Small intestine (tissue), 16 donors: ENCODE measurements around the gene BLTP3A. TPM values are rescaled to one million over a fixed set of nuclear protein-coding genes. Genes with fewer than 3 reads are reported as not detected.
A peak's percentile ranks its signal among the peaks of the same experiment; 100 is the strongest.
"Not testable (repeated sequence)": the region's sequence is repeated elsewhere in the genome, so short reads cannot be mapped to it uniquely, and the experiment has no call there.

Experiments
- DNase-seq, 2 donors: peaks; one replicate each; pipeline versions ENCODE4 v3.0.0 to v3.0.0-alpha.2; 2013
- FAIRE-seq: peaks from 2 replicates; lab custom pipeline; 2012; peaks lifted over from hg19 to GRCh38; lab: Jason Lieb, UNC
- H3K27ac ChIP-seq, 3 donors: one replicate each; pipeline ENCODE4 v1.5.1; 2013; ENCODE audit warnings: low read length in 2 of 3, mild to moderate bottlenecking in 2 of 3, control low read depth in 1 of 3, inconsistent platforms in 1 of 3, low read depth in 1 of 3, moderate library complexity in 1 of 3
- H3K27me3 ChIP-seq, 3 donors: one replicate each; pipeline ENCODE4 v1.6.1; 2013; ENCODE audit warnings: low read length in 3 of 3, inconsistent platforms in 1 of 3; ENCODE audit not compliant: control insufficient read depth in 3 of 3, insufficient read depth in 3 of 3
- H3K36me3 ChIP-seq, 3 donors: one replicate each; pipeline ENCODE4 v1.6.1; 2013; ENCODE audit warnings: low read length in 3 of 3, inconsistent platforms in 1 of 3, low read depth in 1 of 3, mild to moderate bottlenecking in 1 of 3, moderate library complexity in 1 of 3; ENCODE audit not compliant: control insufficient read depth in 3 of 3, insufficient read depth in 2 of 3
- H3K4me1 ChIP-seq, 3 donors: one replicate each; pipeline ENCODE4 v1.6.1; 2013; ENCODE audit warnings: low read length in 2 of 3, inconsistent platforms in 1 of 3, low read depth in 1 of 3, mild to moderate bottlenecking in 1 of 3, moderate library complexity in 1 of 3; ENCODE audit not compliant: control insufficient read depth in 3 of 3, insufficient read depth in 2 of 3
- H3K4me3 ChIP-seq, 3 donors: one replicate each; pipeline ENCODE4 v1.5.1; 2013; ENCODE audit warnings: low read length in 3 of 3, control low read depth in 1 of 3, inconsistent platforms in 1 of 3, low read depth in 1 of 3, mild to moderate bottlenecking in 1 of 3, moderate library complexity in 1 of 3
- H3K9me3 ChIP-seq, 2 donors: one replicate each; pipeline ENCODE4 v1.6.1; 2013; ENCODE audit warnings: low read depth in 1 of 2, low read length in 1 of 2; ENCODE audit not compliant: control insufficient read depth in 2 of 2, insufficient read depth in 1 of 2
- WGBS, 3 donors: extraction: QIAGEN DNeasy Blood & Tissue Kit; methylation state at CpG; one replicate each; pipeline ENCODE4 v1.1.7; 2013; 5-methylcytosine and 5-hydroxymethylcytosine counted together
- long read RNA-seq, 10 donors: transcript quantifications; one replicate each; lab custom pipeline, GENCODE V29; 2026
- polyA plus RNA-seq, 4 donors: library from polyadenylated mRNA; stranded (reverse) in 3 of 4; unstranded in 1 of 4; fragments of 200-250 nt in 3 of 4; fragments of 120-200 nt in 1 of 4; gene quantifications; one replicate each; pipeline versions ENCODE4 v1.2.1 to v1.2.3, GENCODE V29; 2013
- donor health status: healthy with polysubstance abuse.
- donor health status: control.
- donor health status: control.
- donor health status: Bipolar disorder and iron deficiency.
- donor health status: healthy.

Gene BLTP3A, protein sequence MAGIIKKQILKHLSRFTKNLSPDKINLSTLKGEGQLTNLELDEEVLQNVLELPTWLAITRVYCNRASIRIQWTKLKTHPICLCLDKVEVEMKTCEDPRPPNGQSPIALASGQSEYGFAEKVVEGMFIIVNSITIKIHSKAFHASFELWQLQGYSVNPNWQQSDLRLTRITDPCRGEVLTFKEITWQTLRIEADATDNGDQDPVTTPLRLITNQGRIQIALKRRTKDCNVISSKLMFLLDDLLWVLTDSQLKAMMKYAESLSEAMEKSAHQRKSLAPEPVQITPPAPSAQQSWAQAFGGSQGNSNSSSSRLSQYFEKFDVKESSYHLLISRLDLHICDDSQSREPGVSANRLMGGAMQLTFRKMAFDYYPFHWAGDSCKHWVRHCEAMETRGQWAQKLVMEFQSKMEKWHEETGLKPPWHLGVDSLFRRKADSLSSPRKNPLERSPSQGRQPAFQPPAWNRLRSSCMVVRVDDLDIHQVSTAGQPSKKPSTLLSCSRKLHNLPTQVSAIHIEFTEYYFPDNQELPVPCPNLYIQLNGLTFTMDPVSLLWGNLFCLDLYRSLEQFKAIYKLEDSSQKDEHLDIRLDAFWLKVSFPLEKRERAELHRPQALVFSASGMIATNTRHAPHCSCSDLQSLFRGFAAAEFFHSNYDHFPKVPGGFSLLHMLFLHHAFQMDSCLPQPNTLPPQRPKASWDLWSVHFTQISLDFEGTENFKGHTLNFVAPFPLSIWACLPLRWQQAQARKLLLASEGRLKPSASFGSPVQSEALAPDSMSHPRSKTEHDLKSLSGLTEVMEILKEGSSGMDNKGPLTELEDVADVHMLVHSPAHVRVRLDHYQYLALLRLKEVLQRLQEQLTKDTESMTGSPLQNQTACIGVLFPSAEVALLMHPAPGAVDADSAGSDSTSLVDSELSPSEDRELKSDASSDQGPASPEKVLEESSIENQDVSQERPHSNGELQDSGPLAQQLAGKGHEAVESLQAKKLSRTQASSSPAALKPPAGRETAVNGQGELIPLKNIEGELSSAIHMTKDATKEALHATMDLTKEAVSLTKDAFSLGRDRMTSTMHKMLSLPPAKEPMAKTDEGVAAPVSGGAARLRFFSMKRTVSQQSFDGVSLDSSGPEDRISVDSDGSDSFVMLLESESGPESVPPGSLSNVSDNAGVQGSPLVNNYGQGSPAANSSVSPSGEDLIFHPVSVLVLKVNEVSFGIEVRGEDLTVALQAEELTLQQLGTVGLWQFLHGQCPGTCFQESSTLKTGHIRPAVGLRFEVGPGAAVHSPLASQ (N-terminal part only)
- polyA plus RNA-seq, result 1 to 10 TPM; 1.3 to 7.9 (median 3.2) TPM
- long read RNA-seq, donor 1, partial matches to known transcripts, result 61 of 92 reads
- long read RNA-seq, donor 1, other reads (novel, unspliced or antisense), result 31 of 92 reads
- long read RNA-seq, donor 2, result 0 reads
- long read RNA-seq, donor 3, result 0 reads
- long read RNA-seq, donor 4, result 0 reads
- long read RNA-seq, donor 5, result 0 reads
- long read RNA-seq, donor 6, result 0 reads
- long read RNA-seq, donor 7, result 0 reads
- long read RNA-seq, donor 8, result 0 reads
- long read RNA-seq, donor 9, result 0 reads
- long read RNA-seq, donor 10, full-length matches to known transcripts, result 1 of 1 reads
- long read RNA-seq, donor 10, partial matches to known transcripts, result 0 of 1 reads
- long read RNA-seq, donor 10, other reads (novel, unspliced or antisense), result 0 of 1 reads

DNA sequence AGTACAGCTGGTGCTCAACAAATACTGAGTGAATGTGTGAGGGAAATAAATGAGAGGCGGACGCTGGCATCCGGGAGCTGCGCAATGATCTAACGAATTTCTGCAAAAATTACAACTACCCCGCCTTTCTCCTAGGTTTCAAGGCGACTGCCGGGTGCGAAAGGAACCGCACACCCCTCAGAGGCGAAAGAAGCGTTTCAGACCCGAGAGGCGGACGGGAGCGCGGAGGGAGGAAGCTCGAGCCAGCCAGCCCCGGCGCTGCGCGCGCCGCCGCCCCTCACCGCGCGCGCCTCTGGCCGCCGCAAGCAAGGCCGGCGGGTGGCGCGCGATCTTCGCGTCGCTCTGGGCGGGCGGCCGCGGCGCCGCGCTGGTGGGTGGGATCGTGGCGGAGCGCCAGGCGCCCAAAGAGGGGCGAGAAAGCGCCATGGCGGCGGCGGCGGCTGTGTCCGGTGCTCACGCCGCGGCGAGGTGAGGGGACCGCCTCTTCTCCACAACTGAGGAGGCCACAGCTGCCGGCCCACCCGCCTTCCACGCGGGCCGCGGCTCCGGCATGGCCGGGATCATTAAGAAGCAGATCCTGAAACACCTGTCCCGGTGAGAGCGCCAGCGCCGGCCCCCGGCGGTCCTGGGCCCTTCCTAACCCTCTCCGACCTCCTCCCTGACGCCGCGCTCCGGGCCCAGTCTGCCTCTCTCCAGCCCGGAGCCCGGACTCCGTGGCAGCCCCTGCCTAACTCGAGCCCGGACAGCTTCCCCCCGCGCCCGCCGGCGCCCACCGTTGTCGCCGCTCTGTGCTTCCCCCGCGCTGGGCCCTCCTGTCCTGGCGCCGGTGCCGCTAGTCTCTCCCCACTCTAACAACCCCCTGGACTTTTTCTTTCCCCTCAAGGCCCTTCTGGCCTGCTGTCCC, at the start of gene BLTP3A:
Gene BLTP3A (plus strand): TSS at position 383 of the 904 bp plus-strand sequence. CDS start 168 bp downstream, at position 551.
- peaks cover 0 to 12% (median 0%) of the 10 kb centered on the region in 3 donors for H3K4me1 ChIP-seq
- H3K27me3 ChIP-seq, result no peaks in the 10 kb centered on the region
- H3K36me3 ChIP-seq, result peaks cover 0 to 5% (median 0%) of the 10 kb centered on the region in 3 donors
- 0 to 1% (median 0%) methylated on average over 80 to 99 of the region's 99 CpGs for WGBS, 3 donors
- peak; percentile 71 to 92 for DNase-seq
- H3K9me3 ChIP-seq, result peaks cover 0 to 3% of the 10 kb centered on the region in 2 donors
- peak within 1 kb of the TSS; percentile 69 to 95 (median 89) for H3K4me3 ChIP-seq
- H3K27ac ChIP-seq, result peak within 1 kb of the TSS; percentile 88 to 98 (median 97)
- no peak for FAIRE-seq

DNA sequence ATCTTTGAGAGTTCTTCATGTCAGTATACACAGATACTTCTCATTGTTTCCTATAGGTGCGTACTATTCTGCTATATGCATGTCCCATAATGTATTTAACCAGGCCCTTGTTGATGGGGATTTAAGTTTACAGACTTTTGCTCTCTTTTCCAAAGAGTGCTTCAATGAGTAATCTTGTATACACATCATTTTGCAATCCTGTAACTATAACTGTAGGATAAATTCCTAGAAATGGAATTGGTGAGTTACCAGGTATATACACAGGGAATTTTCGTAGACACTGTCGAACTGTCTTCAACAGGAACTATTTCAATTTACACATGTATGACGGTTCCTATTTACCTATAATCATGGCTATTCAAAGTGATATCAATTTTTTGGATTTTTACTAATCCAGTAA, 49.8 kb upstream of the BLTP3A start:
- H3K27ac ChIP-seq, result no peak overlapping the region
- H3K36me3 ChIP-seq, result no peaks in the 10 kb centered on the region
- peaks cover 0 to 28% (median 0%) of the 10 kb centered on the region in 3 donors for H3K4me1 ChIP-seq
- no peaks in the 10 kb centered on the region for H3K27me3 ChIP-seq
- DNase-seq (no peak), FAIRE-seq (no peak)
- H3K9me3 ChIP-seq, result no peaks in the 10 kb centered on the region
- 95 to 96% (median 95%) methylated on average over 4 of the region's 4 CpGs for WGBS, 3 donors
- H3K4me3 ChIP-seq, result no peak overlapping the region

DNA sequence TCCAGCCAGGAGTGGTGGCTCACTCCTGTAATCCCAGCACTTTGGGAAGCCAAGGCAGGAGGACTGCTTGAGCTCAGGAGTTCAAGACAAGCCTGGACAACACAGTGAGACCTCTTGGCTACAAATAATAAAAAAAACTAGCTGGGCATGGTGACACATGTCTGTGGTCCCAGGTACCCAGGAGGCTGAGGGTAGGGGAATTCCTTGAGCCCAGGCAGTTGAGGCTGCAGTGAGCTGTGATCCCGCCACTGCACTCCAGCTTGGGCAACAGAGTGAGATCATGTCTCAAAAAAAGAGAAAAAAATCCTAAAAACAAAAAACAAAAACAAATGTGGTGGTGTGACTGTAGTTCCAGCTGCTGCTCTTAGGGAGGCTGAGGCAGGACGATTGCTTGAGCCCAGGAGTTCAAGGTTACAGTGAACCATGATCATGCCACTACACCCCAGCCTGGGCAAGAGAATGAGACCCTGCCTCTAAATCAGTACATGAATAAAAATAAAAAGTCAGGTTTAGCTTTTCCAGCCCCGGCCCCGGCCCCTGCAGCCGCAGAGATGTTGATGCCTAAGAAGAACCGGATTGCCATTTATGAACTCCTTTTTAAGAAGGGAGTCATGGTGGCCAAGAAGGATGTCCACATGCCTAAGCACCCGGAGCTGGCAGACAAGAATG, 48.1 kb upstream of the BLTP3A start:
- no peaks in the 10 kb centered on the region for H3K27me3 ChIP-seq
- H3K4me1 ChIP-seq, result peaks cover 0 to 28% (median 0%) of the 10 kb centered on the region in 3 donors
- FAIRE-seq (no peak), DNase-seq (no peak)
- no peaks in the 10 kb centered on the region for H3K9me3 ChIP-seq
- no peak overlapping the region for H3K27ac ChIP-seq
- H3K36me3 ChIP-seq, result no peaks in the 10 kb centered on the region
- no peak overlapping the region for H3K4me3 ChIP-seq
- 83 to 89% (median 86%) methylated on average over 7 of the region's 7 CpGs for WGBS, 3 donors

DNA sequence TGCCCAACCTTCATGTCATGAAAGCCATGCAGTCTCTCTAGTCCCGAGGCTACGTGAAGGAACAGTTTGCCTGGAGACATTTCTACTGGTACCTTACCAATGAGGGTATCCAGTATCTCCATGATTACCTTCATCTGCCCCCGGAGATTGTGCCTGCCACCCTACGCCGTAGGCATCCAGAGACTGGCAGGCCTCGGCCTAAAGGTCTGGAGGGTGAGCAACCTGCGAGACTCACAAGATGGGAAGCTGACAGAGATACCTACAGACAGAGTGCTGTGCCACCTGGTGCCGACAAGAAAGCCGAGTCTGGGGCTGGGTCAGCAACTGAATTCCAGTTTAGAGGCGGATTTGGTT, 47.6 kb upstream of the BLTP3A start:
- not testable (repeated sequence) for H3K4me3 ChIP-seq, DNase-seq, H3K9me3 ChIP-seq, FAIRE-seq, H3K27me3 ChIP-seq, H3K36me3 ChIP-seq
- Histone ChIP-seq H3K27ac (peak overlapping the region in 2 of 3 donors; percentile 46 to 85), H3K4me1 (peaks cover 0 to 28% (median 0%) of the 10 kb centered on the region in 3 donors)
- 94 to 95% (median 94%) methylated on average over 10 of the region's 10 CpGs for WGBS, 3 donors

DNA sequence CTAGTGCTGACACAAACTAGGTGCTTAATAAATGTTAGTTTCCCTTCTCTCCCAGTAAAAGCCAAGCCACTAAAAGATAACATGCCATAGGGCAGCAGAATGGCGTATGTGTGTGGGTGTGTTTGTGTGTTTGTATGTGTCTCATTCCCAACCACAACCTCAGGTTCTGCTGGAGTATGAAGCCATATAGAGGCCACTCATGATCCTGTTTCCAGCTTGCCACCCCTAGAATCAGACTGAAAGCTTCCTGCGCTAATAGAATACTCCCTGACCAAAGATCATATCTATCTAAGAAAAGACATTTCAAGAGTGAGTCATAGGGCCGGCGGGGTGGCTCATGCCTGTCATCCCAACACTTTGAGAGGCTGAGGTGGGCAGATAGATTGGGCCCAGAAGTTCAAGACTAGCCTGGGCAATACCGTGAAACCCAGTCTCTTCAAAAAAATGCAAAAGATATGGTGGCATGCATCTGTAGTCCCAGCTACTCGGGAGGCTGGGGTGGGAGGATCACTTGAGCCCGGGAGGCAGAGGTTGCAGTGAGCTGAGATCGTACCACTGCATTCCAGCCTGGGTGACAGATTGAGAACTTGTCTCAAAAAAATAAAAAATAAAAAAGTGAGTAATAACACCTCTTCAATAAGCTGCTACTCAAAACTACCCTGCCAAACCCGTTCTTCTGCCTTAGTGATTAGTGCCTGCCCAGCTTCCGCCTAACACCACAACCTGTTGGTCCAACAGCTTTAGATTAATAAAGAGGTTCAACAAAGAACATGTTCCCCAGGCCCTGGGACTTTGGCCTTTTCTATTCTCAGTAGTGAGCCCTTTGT, 46.4 kb upstream of the BLTP3A start:
- FAIRE-seq (no peak), DNase-seq (peak; percentile 96 to 97)
- H3K4me1 ChIP-seq, result peaks cover 0 to 26% (median 0%) of the 10 kb centered on the region in 3 donors
- no peaks in the 10 kb centered on the region for H3K9me3 ChIP-seq
- peak overlapping the region; percentile 74 to 85 (median 84) for H3K27ac ChIP-seq
- no peaks in the 10 kb centered on the region for H3K36me3 ChIP-seq
- WGBS, 3 donors, result 12 to 61% (median 28%) methylated on average over 10 of the region's 10 CpGs
- H3K27me3 ChIP-seq, result no peaks in the 10 kb centered on the region
- H3K4me3 ChIP-seq, result no peak overlapping the region

DNA sequence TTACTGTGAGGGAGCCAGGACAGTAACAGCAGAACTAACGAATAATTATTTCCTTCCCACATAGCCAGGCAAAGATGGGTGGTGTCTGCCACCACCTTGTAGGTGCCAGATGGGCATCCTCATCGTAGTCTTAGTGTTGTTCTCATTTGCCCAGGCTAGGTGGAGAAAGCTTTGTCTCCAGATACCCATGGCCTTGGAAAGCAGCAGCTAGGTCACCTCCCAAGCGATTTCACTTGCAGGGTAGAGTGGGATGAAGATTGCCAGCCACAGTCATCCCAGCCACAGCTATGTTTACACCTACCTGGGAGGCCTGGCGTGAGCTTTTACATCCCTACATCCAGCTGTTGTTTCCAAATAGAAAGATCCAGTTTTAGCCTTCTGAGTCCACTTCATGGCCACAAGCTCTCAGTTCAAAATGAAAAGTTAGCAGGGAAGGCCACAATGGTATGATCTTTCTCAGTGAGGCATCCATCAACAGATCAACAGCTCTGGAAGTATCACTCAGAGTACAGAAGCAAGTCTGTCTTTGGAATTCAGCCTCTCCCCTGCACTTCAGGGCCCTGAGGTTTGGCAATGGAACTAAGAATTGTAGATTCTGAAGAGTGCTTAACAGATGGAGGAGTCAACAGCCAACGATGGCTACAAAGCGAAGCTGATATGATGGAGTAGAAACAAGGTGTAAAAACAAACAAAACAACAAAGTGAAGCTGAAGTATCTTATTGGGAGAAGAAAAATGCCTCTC, 45.6 kb upstream of the BLTP3A start:
- Histone ChIP-seq H3K4me1 (peaks cover 0 to 25% (median 0%) of the 10 kb centered on the region in 3 donors), H3K27me3 (no peaks in the 10 kb centered on the region), H3K4me3 (no peak overlapping the region), H3K27ac (peak overlapping the region; percentile 74 to 85 (median 84)), H3K36me3 (no peaks in the 10 kb centered on the region), H3K9me3 (no peaks in the 10 kb centered on the region)
- WGBS, 3 donors, result 35 to 58% (median 47%) methylated on average over 6 of the region's 6 CpGs
- FAIRE-seq (no peak), DNase-seq (no peak)
